ENCODE data around the gene ZNF100. TPM values are rescaled to one million over a fixed set of nuclear protein-coding genes. Genes with fewer than 3 reads are reported as not detected.

The ZNF100 gene
- total RNA-seq, 6 experiments from 2014 or later: 1.4 to 4.1 (median 1.9) TPM

DNA sequence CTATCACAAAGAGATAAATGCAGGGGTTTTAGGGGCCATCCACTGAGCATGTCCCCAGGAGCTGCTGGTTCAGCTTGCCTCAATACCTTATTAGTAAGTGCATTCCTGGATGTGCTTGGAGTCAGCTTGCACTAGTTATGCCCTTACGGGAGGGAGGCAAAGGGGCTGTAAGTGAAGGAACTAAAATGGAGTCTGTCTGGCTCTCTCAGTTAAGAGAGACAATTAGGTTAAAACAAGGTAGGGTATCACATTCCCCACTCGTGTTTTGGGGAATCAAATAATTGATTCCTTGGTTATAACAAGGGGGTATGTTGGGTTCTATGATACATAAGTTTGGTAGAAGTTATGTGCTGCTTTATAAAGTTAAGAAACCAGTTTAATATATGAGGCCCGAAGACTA, 78.9 kb downstream of the ZNF100 start:
- TF ChIP-seq, protein P1, sequence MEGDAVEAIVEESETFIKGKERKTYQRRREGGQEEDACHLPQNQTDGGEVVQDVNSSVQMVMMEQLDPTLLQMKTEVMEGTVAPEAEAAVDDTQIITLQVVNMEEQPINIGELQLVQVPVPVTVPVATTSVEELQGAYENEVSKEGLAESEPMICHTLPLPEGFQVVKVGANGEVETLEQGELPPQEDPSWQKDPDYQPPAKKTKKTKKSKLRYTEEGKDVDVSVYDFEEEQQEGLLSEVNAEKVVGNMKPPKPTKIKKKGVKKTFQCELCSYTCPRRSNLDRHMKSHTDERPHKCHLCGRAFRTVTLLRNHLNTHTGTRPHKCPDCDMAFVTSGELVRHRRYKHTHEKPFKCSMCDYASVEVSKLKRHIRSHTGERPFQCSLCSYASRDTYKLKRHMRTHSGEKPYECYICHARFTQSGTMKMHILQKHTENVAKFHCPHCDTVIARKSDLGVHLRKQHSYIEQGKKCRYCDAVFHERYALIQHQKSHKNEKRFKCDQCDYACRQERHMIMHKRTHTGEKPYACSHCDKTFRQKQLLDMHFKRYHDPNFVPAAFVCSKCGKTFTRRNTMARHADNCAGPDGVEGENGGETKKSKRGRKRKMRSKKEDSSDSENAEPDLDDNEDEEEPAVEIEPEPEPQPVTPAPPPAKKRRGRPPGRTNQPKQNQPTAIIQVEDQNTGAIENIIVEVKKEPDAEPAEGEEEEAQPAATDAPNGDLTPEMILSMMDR (IDR thresholded peaks at IDR 0.05): no peak
- TF ChIP-seq POLR2A (IDR thresholded peaks at IDR 0.05): no peak
- ATAC-seq (no peak), DNase-seq (no peak)
- Histone ChIP-seq H3K27me3 (no peaks in the 10 kb centered on the region), H3K4me1 (no peaks in the 10 kb centered on the region), H3K4me3 (no peak overlapping the region), H3K27ac (no peak overlapping the region), H3K9me3 (no peaks in the 10 kb centered on the region), H3K36me3 (no peaks in the 10 kb centered on the region)
- WGBS (ENCODE audit: insufficient coverage, low coverage, low lambda C conversion rate, missing lambda C conversion rate): 40% methylated on average over 3 of the region's 3 CpGs
- intact Hi-C loops (cut with DNase I): no loop called here

DNA sequence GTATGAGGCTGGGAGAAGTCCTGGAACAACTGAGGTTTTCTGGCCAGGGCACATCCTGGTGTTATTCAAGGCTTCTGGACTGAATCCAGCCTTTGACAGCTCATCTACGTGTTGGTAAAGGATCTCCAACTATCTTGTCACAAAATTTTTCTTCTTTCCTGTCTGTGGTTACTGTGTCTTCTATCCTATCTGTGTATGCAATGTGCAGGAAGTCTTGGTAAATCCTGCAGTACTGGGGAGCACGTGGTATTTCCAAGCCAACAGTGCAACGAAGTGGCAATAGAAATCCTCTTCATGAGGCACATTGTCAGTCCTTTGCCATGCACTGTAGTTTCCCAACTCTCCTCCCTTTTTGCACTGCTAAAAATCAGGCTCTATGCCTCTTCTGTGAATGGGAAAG, 86.7 kb downstream of the ZNF100 start:
- Histone ChIP-seq H3K4me3 (no peak overlapping the region), H3K36me3 (no peaks in the 10 kb centered on the region), H3K27me3 (no peaks in the 10 kb centered on the region), H3K27ac (no peak overlapping the region), H3K4me1 (no peaks in the 10 kb centered on the region), H3K9me3 (no peaks in the 10 kb centered on the region)
- ATAC-seq (no peak), DNase-seq (no peak)
- TF ChIP-seq, protein P1 (IDR thresholded peaks at IDR 0.05): no peak
- no peak for TF ChIP-seq POLR2A (IDR thresholded peaks at IDR 0.05)
- 13% methylated on average over 3 of the region's 3 CpGs for WGBS (ENCODE audit: insufficient coverage, low coverage, low lambda C conversion rate, missing lambda C conversion rate)
- intact Hi-C loops (cut with DNase I): no loop called here

DNA sequence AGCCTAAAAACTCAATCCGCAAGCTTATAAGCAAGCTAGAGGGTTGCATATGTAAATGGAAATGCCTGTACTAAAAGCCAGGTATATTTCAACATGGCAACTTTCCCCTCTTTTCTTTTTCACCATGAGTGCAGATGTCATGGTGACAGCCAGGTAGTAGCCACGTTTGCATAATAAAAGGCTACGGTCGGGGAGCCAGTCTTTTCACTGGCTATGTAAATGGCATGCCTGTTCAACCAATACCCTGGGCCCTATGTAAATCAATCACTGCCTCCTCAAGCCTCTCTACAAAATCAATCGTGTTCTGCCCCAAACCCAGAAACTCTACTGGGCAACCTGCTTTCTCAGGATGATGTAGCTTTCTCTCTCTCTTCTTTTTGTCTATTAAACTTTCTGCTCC, 87.4 kb downstream of the ZNF100 start:
- H3K27ac ChIP-seq: no peak overlapping the region
- H3K27me3 ChIP-seq: no peaks in the 10 kb centered on the region
- H3K4me1 ChIP-seq: no peaks in the 10 kb centered on the region
- no peak for DNase-seq
- H3K4me3 ChIP-seq: no peak overlapping the region
- no peak for ATAC-seq
- intact Hi-C loops (cut with DNase I): no loop called here
- no peak for TF ChIP-seq POLR2A (IDR thresholded peaks at IDR 0.05)
- TF ChIP-seq, protein P1 (IDR thresholded peaks at IDR 0.05): no peak
- no peaks in the 10 kb centered on the region for H3K9me3 ChIP-seq
- 34% methylated on average over 3 of the region's 5 CpGs for WGBS (ENCODE audit: insufficient coverage, low coverage, low lambda C conversion rate, missing lambda C conversion rate)
- no peaks in the 10 kb centered on the region for H3K36me3 ChIP-seq

DNA sequence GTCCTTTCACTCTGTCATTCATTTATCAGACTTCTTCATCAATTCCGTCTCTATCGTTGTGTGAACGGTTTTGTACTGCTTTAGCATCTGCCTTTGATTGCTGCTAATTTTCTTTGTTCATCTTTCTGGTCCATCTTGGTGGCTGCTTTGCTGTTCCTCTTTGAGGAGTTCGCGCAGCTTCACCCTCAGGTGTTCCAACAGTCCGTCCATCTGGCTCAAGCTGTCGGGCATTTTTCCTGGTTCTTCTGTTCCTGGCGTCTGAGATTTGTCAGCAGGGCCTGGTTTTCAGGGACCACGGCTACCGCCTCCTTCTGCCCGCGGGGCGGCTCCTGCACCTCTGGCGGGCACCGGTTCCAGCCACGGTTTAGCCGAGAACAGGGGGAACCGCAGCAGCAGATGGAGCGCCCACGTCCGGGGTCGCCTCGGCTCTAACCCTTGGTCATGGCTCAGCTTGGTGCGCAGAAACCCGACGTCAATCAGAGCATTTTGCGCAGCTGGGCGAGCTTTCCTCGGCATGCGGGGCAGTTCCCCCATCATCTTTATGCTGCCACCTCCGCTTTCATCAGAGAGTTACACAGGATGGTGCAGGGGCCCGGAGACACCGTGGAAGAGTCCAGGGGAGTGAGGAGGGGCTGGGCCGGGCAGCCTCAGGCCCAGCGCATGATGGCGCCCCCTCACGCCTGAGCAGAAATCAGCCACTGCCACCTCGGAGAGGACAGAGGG, 89.5 kb downstream of the ZNF100 start:
- no peak overlapping the region for H3K27ac ChIP-seq
- no peaks in the 10 kb centered on the region for H3K36me3 ChIP-seq
- 37% methylated on average over 14 of the region's 38 CpGs for WGBS (ENCODE audit: insufficient coverage, low coverage, low lambda C conversion rate, missing lambda C conversion rate)
- ATAC-seq (peak in 1 of 4 donors; percentile 64), DNase-seq (no peak)
- H3K27me3 ChIP-seq: no peaks in the 10 kb centered on the region
- no peaks in the 10 kb centered on the region for H3K4me1 ChIP-seq
- TF ChIP-seq, protein P1 (IDR thresholded peaks at IDR 0.05): no peak
- TF ChIP-seq POLR2A (IDR thresholded peaks at IDR 0.05): no peak
- H3K9me3 ChIP-seq: no peaks in the 10 kb centered on the region
- intact Hi-C loops (cut with DNase I): no loop called here
- no peak overlapping the region for H3K4me3 ChIP-seq

All from right lobe of liver (tissue), 6 donors.